Measurements from ENCODE around the gene PRRC2C.
"Not testable (repeated sequence)": the region's sequence is repeated elsewhere in the genome, so short reads cannot be mapped to it uniquely, and the experiment has no call there.

GRCh38 chr1:171600310-171600709 is 115.0 kb downstream of the PRRC2C start:
- TF ChIP-seq CTCF (conservative IDR thresholded peaks at IDR 0.05 in 1 of 2, IDR thresholded peaks at IDR 0.05 in 1 of 2; ENCODE audit: low read depth in 1 of 2, low read length in 2 of 2); EZH2 (IDR thresholded peaks at IDR 0.05; ENCODE audit: low read length, missing control alignments): not testable (repeated sequence)

All from fibroblast of lung (primary cell).